Pancreas (tissue), 10 donors: ENCODE results near the gene RAB4B. TPM values are rescaled to one million over a fixed set of nuclear protein-coding genes. Genes with fewer than 3 reads are reported as not detected.
"Not testable (repeated sequence)": the region's sequence is repeated elsewhere in the genome, so short reads cannot be mapped to it uniquely, and the experiment has no call there.

Source experiments
- ATAC-seq, 4 donors: fragments of 200-7000 bp; cut with Tn5 transposase; one replicate each; pipeline versions ENCODE4 v1.8.0 to v1.9.1; 2020; ENCODE audit warnings: mild to moderate bottlenecking in 4 of 4, moderate library complexity in 4 of 4
- DNase-seq, 6 donors: peaks; one replicate each; pipeline ENCODE4 v3.0.0-alpha.2; 2020
- FAIRE-seq: peaks from 2 replicates; lab custom pipeline; 2012; peaks lifted over from hg19 to GRCh38; lab: Jason Lieb, UNC
- H3K27ac ChIP-seq, 4 donors: fragments of 200-600 bp; sonication (generic); 1 replicate in 3 of 4; 2 replicates in 1 of 4; pipeline versions ENCODE4 v1.5.0 to v1.8.0; 2020
- H3K27me3 ChIP-seq, 4 donors: fragments of 200-600 bp; one replicate each; pipeline ENCODE4 v1.8.0; 2021
- H3K36me3 ChIP-seq, 3 donors: fragments of 200-600 bp; sonication (generic) in 1 of 3; one replicate each; pipeline versions ENCODE4 v1.5.0 to v1.8.0; 2020 to 2021
- H3K4me1 ChIP-seq, 3 donors: fragments of 200-600 bp; one replicate each; pipeline ENCODE4 v1.8.0; 2021
- H3K4me3 ChIP-seq, 4 donors: fragments of 200-600 bp; sonication (generic) in 2 of 4; one replicate each; pipeline versions ENCODE4 v1.5.0 to v1.8.0; 2020 to 2021
- H3K9me3 ChIP-seq, 4 donors: fragments of 200-600 bp; one replicate each; pipeline ENCODE4 v1.8.0; 2021
- WGBS, 2 donors: extraction: QIAGEN DNeasy Blood & Tissue Kit; methylation state at CpG; one replicate each; pipeline ENCODE4 v1.1.7; 2013; 5-methylcytosine and 5-hydroxymethylcytosine counted together
- intact Hi-C, 3 donors: fragments of 100-400 bp; cut with DNase I; formaldehyde crosslinking; loops; one replicate each; pipeline versions ENCODE4 v1.11.1 to v1.14.2; 2022
- polyA plus RNA-seq, 2 donors: library from polyadenylated mRNA; stranded (reverse); fragments of 200-250 nt; gene quantifications; one replicate each; pipeline ENCODE4 v1.2.3, GENCODE V29; 2013
- total RNA-seq, 6 donors: library from RNA; stranded (reverse); fragmentation: NEBNext Ultra II Directional in 4 of 6; extraction: Animal tissue kit (Norgen Biotek cat#: 25700) in 4 of 6; gene quantifications; one replicate each; pipeline versions ENCODE4 v1.2.1 to v1.2.4, GENCODE V29; 2021 to 2023
- TF ChIP-seq, protein P1 (sequence below), 4 donors: fragments of 200-600 bp; sonication (generic) in 3 of 4; IDR thresholded peaks; one replicate each; pipeline versions ENCODE4 v1.5.0 to v1.8.0; 2021; ENCODE audit warnings: antibody characterized with exemption in 4 of 4
- donor health status: healthy with polysubstance abuse.
- donor health status: DM: no; HTN: no; CAD: no; lungs with moderate emphysema.
- donor health status: DM: no; HTN: no; CAD: no.
- donor health status: control.
- donor health status: control.
- donor health status: Bipolar disorder and iron deficiency.
- donor health status: DM: yes; HTN: yes; CAD: no.
- donor health status: DM: no; HTN: no; CAD: no.
- donor health status: DM: no; HTN: no; CAD: no.
- donor health status: DM: yes; HTN: yes; CAD: no.

The RAB4B gene
- total and polyA plus RNA-seq, 8 donors = 5.0 to 45.8 (median 10.5) TPM

- intact Hi-C loops = no loop called here
- TF ChIP-seq, protein P1, sequence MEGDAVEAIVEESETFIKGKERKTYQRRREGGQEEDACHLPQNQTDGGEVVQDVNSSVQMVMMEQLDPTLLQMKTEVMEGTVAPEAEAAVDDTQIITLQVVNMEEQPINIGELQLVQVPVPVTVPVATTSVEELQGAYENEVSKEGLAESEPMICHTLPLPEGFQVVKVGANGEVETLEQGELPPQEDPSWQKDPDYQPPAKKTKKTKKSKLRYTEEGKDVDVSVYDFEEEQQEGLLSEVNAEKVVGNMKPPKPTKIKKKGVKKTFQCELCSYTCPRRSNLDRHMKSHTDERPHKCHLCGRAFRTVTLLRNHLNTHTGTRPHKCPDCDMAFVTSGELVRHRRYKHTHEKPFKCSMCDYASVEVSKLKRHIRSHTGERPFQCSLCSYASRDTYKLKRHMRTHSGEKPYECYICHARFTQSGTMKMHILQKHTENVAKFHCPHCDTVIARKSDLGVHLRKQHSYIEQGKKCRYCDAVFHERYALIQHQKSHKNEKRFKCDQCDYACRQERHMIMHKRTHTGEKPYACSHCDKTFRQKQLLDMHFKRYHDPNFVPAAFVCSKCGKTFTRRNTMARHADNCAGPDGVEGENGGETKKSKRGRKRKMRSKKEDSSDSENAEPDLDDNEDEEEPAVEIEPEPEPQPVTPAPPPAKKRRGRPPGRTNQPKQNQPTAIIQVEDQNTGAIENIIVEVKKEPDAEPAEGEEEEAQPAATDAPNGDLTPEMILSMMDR (IDR thresholded peaks at IDR 0.05) = no peak
- ATAC-seq = no peak
- peak in 1 of 6 donors; percentile 6 for DNase-seq
- Histone ChIP-seq H3K9me3 (no peaks in the 10 kb centered on the region), H3K36me3 (no peaks in the 10 kb centered on the region), H3K4me3 (no peak overlapping the region), H3K27me3 (no peaks in the 10 kb centered on the region), H3K27ac (no peak overlapping the region), H3K4me1 (peaks cover 0 to 7% (median under 1%) of the 10 kb centered on the region in 3 donors)
- 80 to 82% methylated on average over 6 of the region's 6 CpGs for WGBS, 2 donors
- FAIRE-seq = no peak
Observed at GRCh38 chr19:40836754-40837429, 58.8 kb downstream of the RAB4B start.

GRCh38 chr19:40838477-40838876, 60.4 kb downstream of the RAB4B start:
- 88 to 90% methylated on average over 1 of the region's 1 CpG for WGBS, 2 donors
- H3K4me1 ChIP-seq, H3K4me3 ChIP-seq, ATAC-seq, H3K9me3 ChIP-seq, DNase-seq, H3K36me3 ChIP-seq, intact Hi-C loops, H3K27ac ChIP-seq, H3K27me3 ChIP-seq, FAIRE-seq: not testable (repeated sequence)

DNA sequence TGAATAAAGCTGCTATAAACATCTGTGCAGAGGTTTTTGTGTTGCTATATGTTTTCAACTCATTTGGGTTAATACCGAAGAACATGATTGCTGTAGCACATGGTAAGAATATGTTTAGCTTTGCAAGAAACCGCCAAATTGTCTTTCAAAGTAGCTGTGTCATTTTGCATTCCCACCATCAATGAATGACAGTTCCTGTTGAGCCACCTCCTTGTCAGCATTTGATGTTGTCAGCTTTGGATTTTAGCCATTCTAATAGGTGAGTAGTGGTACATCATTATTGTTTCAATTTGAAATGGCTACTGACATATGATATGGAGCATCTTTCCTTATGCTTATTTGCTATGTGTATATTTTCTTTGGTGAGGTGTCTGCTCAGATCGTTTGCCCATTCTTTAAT, 64.0 kb downstream of the RAB4B start:
- intact Hi-C loops, DNase-seq, H3K36me3 ChIP-seq, H3K4me1 ChIP-seq, H3K4me3 ChIP-seq, H3K9me3 ChIP-seq, H3K27me3 ChIP-seq, H3K27ac ChIP-seq, FAIRE-seq, ATAC-seq: not testable (repeated sequence)
- 84 to 86% methylated on average over 2 to 3 of the region's 3 CpGs for WGBS, 2 donors

- 36 to 42% methylated on average over 9 to 10 of the region's 12 CpGs for WGBS, 2 donors
- not testable (repeated sequence) for H3K36me3 ChIP-seq
Observed at GRCh38 chr19:40842997-40843652, 65.1 kb downstream of the RAB4B start.

DNA sequence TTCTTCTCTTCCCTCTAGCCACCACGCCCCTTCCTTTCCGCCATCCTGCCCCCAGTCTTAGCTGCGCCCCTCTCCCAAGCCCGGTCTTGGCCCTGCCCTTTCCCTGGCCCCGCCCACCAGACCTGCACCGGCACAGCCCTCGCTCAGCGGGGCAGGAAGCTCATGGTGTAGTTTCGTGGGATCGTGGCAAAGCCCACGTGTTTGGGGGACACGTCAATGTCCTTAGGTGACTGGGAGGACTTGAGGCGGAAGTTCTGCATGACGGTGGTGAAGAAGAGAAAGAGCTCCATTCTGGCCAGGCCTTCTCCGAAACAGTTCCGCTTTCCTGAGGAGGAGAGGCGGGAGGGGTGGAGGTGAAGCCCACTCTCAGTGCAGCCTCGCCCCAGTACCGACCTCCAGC, 65.6 kb downstream of the RAB4B start:
- H3K36me3 ChIP-seq, H3K4me1 ChIP-seq, FAIRE-seq, H3K9me3 ChIP-seq, H3K27me3 ChIP-seq, intact Hi-C loops: not testable (repeated sequence)
- H3K27ac ChIP-seq = peak overlapping the region in 1 of 4 donors; percentile 33
- DNase-seq = peak in 4 of 6 donors; percentile 44 to 62 (median 49)
- 2 to 5% methylated on average over 15 to 16 of the region's 19 CpGs for WGBS, 2 donors
- H3K4me3 ChIP-seq = peak overlapping the region in 2 of 4 donors; percentile 16 to 18
- peak; percentile 69 to 95 (median 88) for ATAC-seq

More at GRCh38 chr19:40842997-40843652, 65.1 kb downstream of the RAB4B start:
- H3K27me3 ChIP-seq, H3K9me3 ChIP-seq, H3K4me1 ChIP-seq, DNase-seq, intact Hi-C loops, H3K27ac ChIP-seq, FAIRE-seq: not testable (repeated sequence)
- ATAC-seq = peak in 3 of 4 donors; percentile 23 to 56 (median 24)
- H3K4me3 ChIP-seq = peak overlapping the region in 2 of 4 donors; percentile 16 to 18

Other genes starting within 250 kb of the RAB4B start
- gene SHKBP1, start 201.4 kb upstream of the RAB4B start, total RNA-seq = 10 to 100 TPM; 18.2 to 40.3 (median 22.7) TPM
- gene SHKBP1, start 201.4 kb upstream of the RAB4B start, polyA plus RNA-seq = 10 to 100 TPM; 73.3 to 86.2 TPM
- 10 to 100 TPM; 18.7 to 48.9 (median 23.9) TPM for gene LTBP4, start 176.9 kb upstream of the RAB4B start, total RNA-seq
- gene LTBP4, start 176.9 kb upstream of the RAB4B start, polyA plus RNA-seq = 10 to 100 TPM; 32.4 to 44.9 TPM
- 10 to 100 TPM in 1 of 6 donors, 1 to 10 TPM in 5; 3.2 to 19.1 (median 6.7) TPM for gene NUMBL, start 87.6 kb upstream of the RAB4B start, total RNA-seq
- 10 to 100 TPM; 14.7 to 16.2 TPM for gene NUMBL, start 87.6 kb upstream of the RAB4B start, polyA plus RNA-seq
- 10 to 100 TPM; 12.7 to 28.6 (median 16.3) TPM for gene COQ8B, start 61.4 kb upstream of the RAB4B start, total RNA-seq
- 10 to 100 TPM; 41.5 to 44.2 TPM for gene COQ8B, start 61.4 kb upstream of the RAB4B start, polyA plus RNA-seq
- 10 to 100 TPM in 3 of 6 donors, 1 to 10 TPM in 3; 6.9 to 12.6 (median 9.2) TPM for gene ITPKC, start 61.1 kb upstream of the RAB4B start, total RNA-seq
- gene ITPKC, start 61.1 kb upstream of the RAB4B start, polyA plus RNA-seq = 10 to 100 TPM; 14.5 to 20.4 TPM
- gene ACTMAP, start 27.8 kb upstream of the RAB4B start, total RNA-seq = 1 to 10 TPM; 3.2 to 6.3 (median 4.2) TPM
- 10 to 100 TPM in 1 of 2 donors, 1 to 10 TPM in 1; 6.1 to 10.1 TPM for gene ACTMAP, start 27.8 kb upstream of the RAB4B start, polyA plus RNA-seq
- 10 to 100 TPM; 18.9 to 33.0 (median 23.7) TPM for gene SNRPA, start 27.0 kb upstream of the RAB4B start, total RNA-seq
- gene SNRPA, start 27.0 kb upstream of the RAB4B start, polyA plus RNA-seq = 10 to 100 TPM; 28.0 to 32.0 TPM
- 1 to 10 TPM in 1 of 6 donors, under 1 TPM in 1, not detected in 4; 0.79 to 1.9 TPM for gene MIA, start 2.7 kb upstream of the RAB4B start, total RNA-seq
- 1 to 10 TPM in 1 of 2 donors, under 1 TPM in 1; 0.94 to 2.2 TPM for gene MIA, start 2.7 kb upstream of the RAB4B start, polyA plus RNA-seq
- 10 to 100 TPM; 22.3 to 45.6 (median 27.4) TPM for gene EGLN2, start 20.9 kb downstream of the RAB4B start, total RNA-seq
- gene EGLN2, start 20.9 kb downstream of the RAB4B start, polyA plus RNA-seq = 10 to 100 TPM; 57.6 to 82.1 TPM
- under 1 TPM in 1 of 6 donors, not detected in 5; 0.66 TPM for gene CYP2A6, start 72.2 kb downstream of the RAB4B start, total RNA-seq
- gene CYP2A6, start 72.2 kb downstream of the RAB4B start, polyA plus RNA-seq = not detected
- under 1 TPM in 1 of 6 donors, not detected in 5; 0.25 TPM for gene CYP2A7, start 104.0 kb downstream of the RAB4B start, total RNA-seq
- not detected for gene CYP2A7, start 104.0 kb downstream of the RAB4B start, polyA plus RNA-seq
- under 1 TPM in 3 of 6 donors, not detected in 3; 0.09 to 0.63 (median 0.25) TPM for gene CYP2B6, start 213.0 kb downstream of the RAB4B start, total RNA-seq
- gene CYP2B6, start 213.0 kb downstream of the RAB4B start, polyA plus RNA-seq = under 1 TPM in 1 of 2 donors, not detected in 1; 0.08 TPM